ENCODE data around the gene GBX2.

Gene GBX2

GRCh38 chr2:236211296-236211695 lies 43.1 kb upstream of the GBX2 start:
- in situ Hi-C loops (cut with HindIII; ENCODE audit: low sequenced_read_pairs), result no loop called here
- no peak for DNase-seq (ENCODE audit: low read depth)
- H3K4me3 ChIP-seq (ENCODE audit: low read depth, low read length), result no peak overlapping the region
- TF ChIP-seq CTCF (IDR thresholded peaks at IDR 0.05; ENCODE audit: low read depth, low read length, missing control alignments), result no peak

GRCh38 chr2:236210536-236210935 lies 42.4 kb upstream of the GBX2 start:
- no peak for DNase-seq (ENCODE audit: low read depth)
- in situ Hi-C loops (cut with HindIII; ENCODE audit: low sequenced_read_pairs), result no loop called here
- TF ChIP-seq CTCF (IDR thresholded peaks at IDR 0.05; ENCODE audit: low read depth, low read length, missing control alignments), result no peak
- H3K4me3 ChIP-seq (ENCODE audit: low read depth, low read length), result no peak overlapping the region

- TF ChIP-seq CTCF (IDR thresholded peaks at IDR 0.05; ENCODE audit: low read depth, low read length, missing control alignments), result no peak
- no peak for DNase-seq (ENCODE audit: low read depth)
- in situ Hi-C loops (cut with HindIII; ENCODE audit: low sequenced_read_pairs), result no loop called here
- H3K4me3 ChIP-seq (ENCODE audit: low read depth, low read length), result no peak overlapping the region
These were observed 41.8 kb upstream of the GBX2 start for GRCh38 chr2:236209996-236210395.

- in situ Hi-C loops (cut with HindIII; ENCODE audit: low sequenced_read_pairs), result no loop called here
- DNase-seq (ENCODE audit: low read depth), result no peak
- no peak for TF ChIP-seq CTCF (IDR thresholded peaks at IDR 0.05; ENCODE audit: low read depth, low read length, missing control alignments)
- H3K4me3 ChIP-seq (ENCODE audit: low read depth, low read length), result no peak overlapping the region
These were observed 41.3 kb upstream of the GBX2 start for GRCh38 chr2:236209535-236209934.

GRCh38 chr2:236208019-236208926 lies 40.1 kb upstream of the GBX2 start:
- H3K4me3 ChIP-seq (ENCODE audit: low read depth, low read length), result no peak overlapping the region
- in situ Hi-C loops (cut with HindIII; ENCODE audit: low sequenced_read_pairs), result no loop called here
- no peak for TF ChIP-seq CTCF (IDR thresholded peaks at IDR 0.05; ENCODE audit: low read depth, low read length, missing control alignments)
- DNase-seq (ENCODE audit: low read depth), result no peak

GRCh38 chr2:236207472-236207871 lies 39.3 kb upstream of the GBX2 start:
- in situ Hi-C loops (cut with HindIII; ENCODE audit: low sequenced_read_pairs), result no loop called here
- H3K4me3 ChIP-seq (ENCODE audit: low read depth, low read length), result no peak overlapping the region
- DNase-seq (ENCODE audit: low read depth), result no peak
- no peak for TF ChIP-seq CTCF (IDR thresholded peaks at IDR 0.05; ENCODE audit: low read depth, low read length, missing control alignments)
